ENCODE data around the gene BIK. TPM values are rescaled to one million over a fixed set of nuclear protein-coding genes. Genes with fewer than 3 reads are reported as not detected.
A peak's percentile ranks its signal among the peaks of the same experiment; 100 is the strongest.

BIK gene
- total RNA-seq, 4 donors from 2014 or later: 7.4 to 16.5 (median 15.6) TPM; not detected in 1

DNA sequence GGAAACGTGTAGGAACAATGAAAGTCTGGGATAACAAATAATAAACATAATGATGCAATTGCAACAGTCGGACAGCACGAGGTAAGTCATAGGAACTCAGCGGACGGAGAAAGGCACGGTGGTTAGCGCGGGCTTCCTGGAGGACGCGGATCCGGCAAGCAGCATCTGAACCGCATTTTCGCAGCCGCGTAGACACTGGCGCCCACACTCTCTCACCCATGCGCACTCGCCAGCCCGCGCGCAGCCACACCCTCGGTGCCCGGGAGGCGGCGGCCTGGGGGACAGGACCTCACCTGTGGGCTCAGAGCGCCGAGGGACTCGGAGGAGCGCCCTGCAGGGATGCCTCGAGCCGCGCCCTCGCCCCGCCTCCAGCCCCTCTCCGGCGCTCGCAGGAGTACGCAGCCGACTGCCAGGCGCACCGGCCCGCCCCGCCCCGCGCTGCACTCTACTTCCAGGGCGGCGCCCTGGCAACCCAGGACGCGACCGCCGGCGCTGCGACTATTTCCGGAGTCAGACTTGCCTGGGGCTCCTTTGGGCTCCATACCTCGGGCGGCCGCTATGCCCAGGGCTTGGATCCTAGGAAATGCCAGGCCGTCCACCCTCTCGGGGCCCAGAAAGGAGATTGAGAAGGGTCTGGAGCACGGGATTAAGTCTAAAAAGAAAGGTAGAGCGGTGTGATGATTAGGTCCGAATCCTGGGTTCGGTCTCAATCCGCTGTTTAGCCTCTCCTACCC lies 21.4 kb upstream of the BIK start, which contains the start of gene TTLL1:
TTLL1 (minus strand) TSS at position 408 of the 734 bp plus-strand sequence. CDS start 13,805 bp downstream, outside the sequence.
- TF ChIP-seq, protein P1, sequence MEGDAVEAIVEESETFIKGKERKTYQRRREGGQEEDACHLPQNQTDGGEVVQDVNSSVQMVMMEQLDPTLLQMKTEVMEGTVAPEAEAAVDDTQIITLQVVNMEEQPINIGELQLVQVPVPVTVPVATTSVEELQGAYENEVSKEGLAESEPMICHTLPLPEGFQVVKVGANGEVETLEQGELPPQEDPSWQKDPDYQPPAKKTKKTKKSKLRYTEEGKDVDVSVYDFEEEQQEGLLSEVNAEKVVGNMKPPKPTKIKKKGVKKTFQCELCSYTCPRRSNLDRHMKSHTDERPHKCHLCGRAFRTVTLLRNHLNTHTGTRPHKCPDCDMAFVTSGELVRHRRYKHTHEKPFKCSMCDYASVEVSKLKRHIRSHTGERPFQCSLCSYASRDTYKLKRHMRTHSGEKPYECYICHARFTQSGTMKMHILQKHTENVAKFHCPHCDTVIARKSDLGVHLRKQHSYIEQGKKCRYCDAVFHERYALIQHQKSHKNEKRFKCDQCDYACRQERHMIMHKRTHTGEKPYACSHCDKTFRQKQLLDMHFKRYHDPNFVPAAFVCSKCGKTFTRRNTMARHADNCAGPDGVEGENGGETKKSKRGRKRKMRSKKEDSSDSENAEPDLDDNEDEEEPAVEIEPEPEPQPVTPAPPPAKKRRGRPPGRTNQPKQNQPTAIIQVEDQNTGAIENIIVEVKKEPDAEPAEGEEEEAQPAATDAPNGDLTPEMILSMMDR (IDR thresholded peaks at IDR 0.05): peak in 3 of 6 experiments; percentile 16 to 28 (median 25)
- peak; percentile 33 to 44 for TF ChIP-seq POLR2A (IDR thresholded peaks at IDR 0.05)
- DNase-seq: peak; percentile 86 to 95 (median 95)
- no peaks in the 10 kb centered on the region for H3K9me3 ChIP-seq
- peak within 1 kb of the TSS; percentile 33 to 88 (median 76) for H3K27ac ChIP-seq
- peak within 1 kb of the TSS; percentile 69 to 90 (median 77) for H3K4me3 ChIP-seq
- H3K27me3 ChIP-seq: no peaks in the 10 kb centered on the region
- peaks cover 0 to 6% (median 0%) of the 10 kb centered on the region in 4 donors for H3K4me1 ChIP-seq
- H3K36me3 ChIP-seq: no peaks in the 10 kb centered on the region

DNA sequence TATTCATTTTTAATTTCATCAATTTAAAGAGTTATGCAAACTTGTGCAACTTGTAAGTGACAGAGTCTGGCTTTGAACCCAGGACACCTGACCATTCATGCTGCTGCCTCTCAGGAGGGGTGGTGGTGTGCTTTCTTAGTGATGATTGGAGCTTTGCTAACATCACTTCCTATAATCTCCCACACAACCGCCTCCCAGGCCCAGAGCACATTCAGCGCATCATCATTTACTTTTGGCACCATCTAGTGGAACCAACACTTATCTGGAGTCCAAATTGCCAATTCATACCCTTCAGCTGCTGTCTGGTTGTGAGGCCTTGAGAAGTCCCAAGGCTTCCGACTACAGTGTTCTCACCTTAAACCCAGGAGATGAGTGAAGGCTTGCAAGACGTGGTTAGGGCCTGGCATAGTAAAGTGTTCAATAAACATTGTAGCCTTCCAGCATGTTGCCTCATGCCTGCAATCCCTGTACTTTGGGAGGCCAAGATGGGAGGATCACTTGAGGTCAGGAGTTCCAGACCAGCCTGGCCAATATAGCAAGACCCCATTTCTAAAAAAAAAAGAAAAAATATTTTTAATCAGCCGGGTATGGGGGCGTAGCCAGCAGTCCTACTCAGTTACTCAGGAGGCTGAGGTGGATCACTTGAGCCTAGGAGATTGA lies 20.3 kb upstream of the BIK start:
- Histone ChIP-seq H3K4me3 (no peak overlapping the region), H3K27me3 (no peaks in the 10 kb centered on the region), H3K36me3 (no peaks in the 10 kb centered on the region), H3K27ac (peak overlapping the region in 1 of 4 donors; percentile 78), H3K4me1 (peaks cover 0 to 6% (median 0%) of the 10 kb centered on the region in 4 donors), H3K9me3 (no peaks in the 10 kb centered on the region)
- DNase-seq: peak in 2 of 3 donors; percentile 40 to 72
- no peak for TF ChIP-seq POLR2A (IDR thresholded peaks at IDR 0.05)
- TF ChIP-seq, protein P1 (IDR thresholded peaks at IDR 0.05): peak in 4 of 6 experiments; percentile 25 to 53 (median 46)

DNA sequence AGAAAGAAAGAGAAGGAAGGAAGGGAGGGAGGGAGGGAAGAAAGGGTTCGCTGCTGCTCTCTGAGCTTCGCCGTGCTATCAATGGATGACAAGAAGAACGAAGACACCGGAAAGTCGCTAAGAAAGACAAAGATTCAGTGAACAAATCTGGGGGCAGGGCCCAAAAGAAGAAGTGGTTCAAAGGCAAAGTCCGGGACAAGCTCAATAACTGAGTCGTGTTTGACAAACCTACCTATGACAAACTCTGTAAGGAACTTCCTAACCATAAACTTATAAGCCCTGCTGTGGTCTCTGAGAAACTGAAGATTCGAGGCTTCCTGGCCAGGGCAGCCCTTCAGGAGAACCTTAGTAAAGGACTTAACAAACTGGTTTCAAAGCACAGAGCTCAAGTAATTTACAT lies 18.5 kb upstream of the BIK start:
- Histone ChIP-seq H3K27me3 (no peaks in the 10 kb centered on the region), H3K4me3 (no peak overlapping the region), H3K36me3 (no peaks in the 10 kb centered on the region), H3K27ac (no peak overlapping the region), H3K4me1 (peaks cover 0 to 6% (median 0%) of the 10 kb centered on the region in 4 donors), H3K9me3 (peaks cover 0 to 7% (median 0%) of the 10 kb centered on the region in 4 donors)
- no peak for DNase-seq
- no peak for TF ChIP-seq POLR2A (IDR thresholded peaks at IDR 0.05)
- TF ChIP-seq, protein P1 (IDR thresholded peaks at IDR 0.05): no peak

DNA sequence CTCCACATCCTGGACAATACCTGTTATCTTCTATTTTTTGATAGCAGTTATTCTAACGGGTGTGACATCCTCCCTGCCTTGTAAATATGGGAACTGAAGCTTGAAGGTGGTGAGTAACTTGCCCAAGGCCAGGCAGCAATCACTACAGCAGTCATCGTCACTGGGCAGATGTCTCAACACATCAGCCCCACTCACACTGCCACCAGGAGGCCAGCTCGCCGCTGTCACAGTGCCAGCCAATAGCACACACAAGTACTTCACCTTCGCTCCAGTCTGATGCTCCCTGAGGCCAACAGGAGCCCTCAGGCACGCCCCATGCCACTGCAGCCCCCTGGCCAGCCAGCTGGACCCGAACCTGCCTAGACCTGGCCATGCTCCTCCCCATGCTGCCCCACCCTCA lies 16.5 kb upstream of the BIK start:
- no peaks in the 10 kb centered on the region for H3K27me3 ChIP-seq
- H3K4me1 ChIP-seq: peaks cover 0 to 6% (median 0%) of the 10 kb centered on the region in 4 donors
- TF ChIP-seq, protein P1 (IDR thresholded peaks at IDR 0.05): peak in 3 of 6 experiments; percentile 48 to 52 (median 50)
- TF ChIP-seq POLR2A (IDR thresholded peaks at IDR 0.05): no peak
- H3K4me3 ChIP-seq: no peak overlapping the region
- H3K27ac ChIP-seq: peak overlapping the region in 1 of 4 donors; percentile 13
- peak in 2 of 3 donors; percentile 72 to 76 for DNase-seq
- H3K9me3 ChIP-seq: peaks cover 0 to 9% (median 0%) of the 10 kb centered on the region in 4 donors
- H3K36me3 ChIP-seq: no peaks in the 10 kb centered on the region

DNA sequence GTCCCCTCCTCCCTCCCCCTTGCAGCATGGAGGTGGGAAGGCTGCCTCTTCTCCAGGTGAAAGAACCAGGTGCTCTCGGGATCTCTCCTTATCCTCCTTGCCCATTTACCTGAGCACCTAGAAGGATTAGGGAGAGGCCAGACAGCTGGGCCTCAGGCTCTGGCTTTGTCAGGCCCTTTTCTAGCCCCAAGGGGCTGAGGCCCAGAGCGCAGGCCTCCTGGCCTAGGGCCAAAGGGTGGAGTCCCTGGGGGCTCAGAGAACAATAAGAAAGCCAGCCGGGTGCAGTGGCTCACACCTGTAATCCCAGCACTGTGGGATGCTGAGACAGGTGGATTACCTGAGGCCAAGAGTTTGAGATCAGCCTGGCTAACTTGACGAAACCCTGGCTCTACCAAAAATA lies 16.0 kb upstream of the BIK start:
- Histone ChIP-seq H3K4me1 (peaks cover 0 to 4% (median 0%) of the 10 kb centered on the region in 4 donors), H3K27me3 (no peaks in the 10 kb centered on the region), H3K4me3 (no peak overlapping the region), H3K9me3 (peaks cover 0 to 9% (median 0%) of the 10 kb centered on the region in 4 donors), H3K27ac (no peak overlapping the region), H3K36me3 (no peaks in the 10 kb centered on the region)
- TF ChIP-seq, protein P1 (IDR thresholded peaks at IDR 0.05): no peak
- no peak for TF ChIP-seq POLR2A (IDR thresholded peaks at IDR 0.05)
- DNase-seq: no peak
